GM18499 (cell line): ENCODE measurements around the gene ANKRD40CL.

ENCODE experiments used
- ATAC-seq: cut with Tn5 transposase; IDR thresholded peaks from one replicate; pipeline ENCODE4 v1.9.1; 2021; ENCODE audit warnings: moderate number of reproducible peaks; ENCODE audit not compliant: insufficient read depth, unreplicated experiment

Gene ANKRD40CL

DNA sequence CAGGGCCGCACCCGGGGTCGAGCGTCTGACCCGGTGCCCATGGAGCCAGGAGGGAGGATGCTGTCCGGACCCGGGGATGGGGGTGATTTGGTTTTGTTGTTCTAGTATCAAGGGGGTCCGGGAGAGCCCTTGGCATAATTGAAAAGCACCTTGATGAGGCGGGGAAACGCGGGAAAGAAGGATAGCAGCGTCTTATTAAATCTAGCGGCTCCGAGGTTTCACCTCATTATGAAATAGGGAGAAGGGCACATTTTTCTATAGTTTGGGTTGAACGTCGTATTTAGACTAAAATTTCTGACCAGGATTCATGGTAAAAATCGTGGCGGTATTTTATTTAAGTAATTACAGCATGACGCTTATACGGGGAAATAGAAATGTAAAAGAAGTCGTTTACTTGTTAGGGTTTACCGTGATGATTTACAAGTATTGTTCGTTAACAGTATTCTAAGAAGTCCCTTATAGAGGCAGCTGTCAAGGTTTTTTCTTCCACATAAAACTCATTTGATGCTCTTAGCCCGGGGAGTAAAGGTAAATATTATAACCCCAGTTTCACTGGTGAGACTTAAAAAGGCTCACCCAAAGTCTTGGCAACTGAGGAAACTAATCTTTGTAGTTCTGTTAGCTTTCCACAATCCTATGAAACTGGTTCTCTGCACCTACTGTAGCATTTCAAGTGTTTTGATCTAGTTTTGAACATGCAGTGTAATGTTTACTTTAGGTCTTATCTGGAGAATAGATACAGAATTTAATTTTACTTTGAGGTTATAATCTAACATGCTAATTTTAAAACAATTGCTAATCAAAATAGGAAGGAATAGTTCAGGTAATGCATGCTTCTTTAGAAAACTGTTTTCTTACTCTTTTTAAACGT lies 47.2 kb downstream of the ANKRD40CL start:
- ATAC-seq, result no peak

DNA sequence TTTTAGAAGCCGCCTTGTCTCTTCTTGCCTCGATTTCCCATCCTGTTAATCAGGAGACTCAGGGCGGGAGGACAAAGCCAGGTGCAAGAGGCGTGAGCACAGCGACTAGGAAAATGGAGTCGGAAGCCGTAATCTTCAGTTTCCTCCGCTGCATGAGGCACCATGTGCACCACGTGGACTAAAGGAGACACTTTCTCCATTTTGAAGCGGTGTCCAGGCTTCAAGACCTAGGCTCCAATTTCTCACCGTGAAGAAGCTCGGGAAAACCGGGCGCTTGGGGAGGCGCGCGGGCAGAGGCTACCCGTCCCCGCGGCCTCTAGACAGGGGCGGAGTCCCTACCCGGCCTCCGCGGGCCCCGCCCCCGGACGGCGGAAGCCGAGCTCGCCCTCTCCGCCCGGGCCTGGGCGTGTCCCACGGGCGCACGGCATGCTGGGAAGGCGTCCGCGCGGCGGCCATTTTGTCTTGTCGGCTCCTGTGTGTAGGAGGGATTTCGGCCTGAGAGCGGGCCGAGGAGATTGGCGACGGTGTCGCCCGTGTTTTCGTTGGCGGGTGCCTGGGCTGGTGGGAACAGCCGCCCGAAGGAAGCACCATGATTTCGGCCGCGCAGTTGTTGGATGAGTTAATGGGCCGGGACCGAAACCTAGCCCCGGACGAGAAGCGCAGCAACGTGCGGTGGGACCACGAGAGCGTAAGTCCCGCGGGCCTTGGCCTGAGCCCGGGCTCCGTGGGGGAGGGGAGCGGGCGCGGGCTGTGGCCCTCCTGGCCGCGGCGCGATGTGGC lies 48.0 kb downstream of the ANKRD40CL start, which contains the start of gene LUC7L3:
TSS of gene LUC7L3 (plus strand) at position 460 of the 780 bp plus-strand sequence. CDS start at position 590, 130 bp downstream.
- ATAC-seq, result no peak

DNA sequence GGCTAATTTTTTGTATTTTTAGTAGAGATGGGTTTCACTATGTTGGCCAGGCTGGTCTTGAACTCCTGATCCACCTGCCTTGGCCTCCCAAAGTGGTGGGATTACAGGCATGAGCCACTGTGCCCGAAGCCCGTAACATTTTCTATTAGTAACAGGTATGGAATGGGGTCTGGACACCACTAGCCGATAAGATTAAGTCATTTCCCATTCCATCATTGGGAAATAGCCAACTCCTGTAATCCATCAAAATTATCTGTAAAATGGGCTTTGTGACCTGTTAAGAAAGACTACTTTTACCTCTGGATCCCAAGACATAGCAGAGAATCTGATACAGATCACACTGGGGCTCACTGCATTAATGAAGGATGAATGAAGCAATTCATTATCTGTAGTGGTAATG lies 51.8 kb downstream of the ANKRD40CL start:
- no peak for ATAC-seq

DNA sequence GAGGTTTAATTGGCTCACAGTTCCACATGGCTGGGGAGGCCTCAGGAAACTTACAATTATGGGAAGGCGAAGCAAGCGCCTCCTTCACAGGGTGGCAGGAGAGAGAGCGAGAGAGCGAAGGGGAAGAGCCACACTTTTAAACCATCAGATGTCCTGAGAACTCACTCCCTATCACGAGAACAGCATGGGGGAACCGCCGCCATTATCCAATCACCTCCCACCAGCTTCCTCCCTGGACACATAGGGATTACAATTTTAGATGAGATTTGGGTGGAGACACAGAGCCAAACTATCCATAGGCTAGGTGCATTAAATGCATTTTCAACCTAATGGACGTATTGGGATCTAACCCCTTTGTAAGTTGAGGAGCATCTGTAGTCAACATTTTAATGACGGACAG lies 54.7 kb downstream of the ANKRD40CL start:
- no peak for ATAC-seq
